OCI-LY1 (cell line): ENCODE data around the gene PSMC4.
A peak's percentile ranks its signal among the peaks of the same experiment; 100 is the strongest.

Experiments used
- H2AFZ ChIP-seq: fragments of 200-600 bp; sonication (generic), shearing (Covaris generic); 2 replicates; pipeline ENCODE4 v1.6.0; 2014; ENCODE audit warnings: antibody characterized with exemption, mild to moderate bottlenecking, low read length
- H3F3A ChIP-seq: fragments of 200-600 bp; sonication (generic), shearing (Covaris generic); 2 replicates; pipeline ENCODE4 v1.6.0; 2014; ENCODE audit warnings: mild to moderate bottlenecking, antibody characterized with exemption, low read length, moderate library complexity; ENCODE audit not compliant: insufficient read depth
- H3K27ac ChIP-seq: fragments of 200-600 bp; sonication (generic); 2 replicates; pipeline ENCODE4 v1.5.1; 2014; ENCODE audit warnings: low read length, mixed run types, mild to moderate bottlenecking, low read depth; ENCODE audit not compliant: poor library complexity, severe bottlenecking
- H3K27me3 ChIP-seq: fragments of 200-600 bp; sonication (generic); 2 replicates; pipeline ENCODE4 v1.6.0; 2014; ENCODE audit warnings: antibody characterized with exemption, mild to moderate bottlenecking, low read length, moderate library complexity; ENCODE audit not compliant: insufficient read depth
- H3K36me3 ChIP-seq: fragments of 200-600 bp; sonication (generic); 2 replicates; pipeline ENCODE4 v1.6.1; 2014; ENCODE audit warnings: mild to moderate bottlenecking, antibody characterized with exemption, low read length, moderate library complexity, mixed read lengths; ENCODE audit not compliant: insufficient read depth
- H3K4me1 ChIP-seq: fragments of 200-600 bp; sonication (generic); 2 replicates; pipeline ENCODE4 v1.5.1; 2014; ENCODE audit warnings: mild to moderate bottlenecking, low read length, moderate library complexity; ENCODE audit not compliant: insufficient read depth, severe bottlenecking
- H3K4me2 ChIP-seq: fragments of 200-600 bp; sonication (generic), shearing (Covaris generic); 2 replicates; pipeline ENCODE4 v1.6.1; 2014; ENCODE audit warnings: low read length
- H3K4me3 ChIP-seq: fragments of 200-600 bp; sonication (generic); 2 replicates; pipeline ENCODE4 v1.5.1; 2014; ENCODE audit warnings: low read length, low read depth, mild to moderate bottlenecking, mixed read lengths; ENCODE audit not compliant: poor library complexity, severe bottlenecking
- H3K79me2 ChIP-seq: fragments of 200-600 bp; shearing (Covaris generic); 2 replicates; pipeline ENCODE4 v1.6.1; 2016; ENCODE audit warnings: mixed run types, low read length, mixed read lengths; ENCODE audit not compliant: insufficient read depth
- H3K9ac ChIP-seq: fragments of 200-600 bp; sonication (generic), shearing (Covaris generic); 2 replicates; pipeline ENCODE4 v1.6.1; 2014; ENCODE audit warnings: mild to moderate bottlenecking, low read length, mixed read lengths
- H3K9me2 ChIP-seq: fragments of 200-600 bp; sonication (generic), shearing (Covaris generic); 2 replicates; pipeline ENCODE4 v1.6.1; 2014; ENCODE audit warnings: low read depth, mild to moderate bottlenecking, low read length, mixed read lengths
- H3K9me3 ChIP-seq: fragments of 200-600 bp; shearing (Covaris generic); 2 replicates; pipeline ENCODE4 v1.6.1; 2014; ENCODE audit warnings: low read length, mixed read lengths
- H4K20me1 ChIP-seq: fragments of 200-600 bp; sonication (generic), shearing (Covaris generic); 2 replicates; pipeline ENCODE4 v1.6.0; 2016; ENCODE audit warnings: mild to moderate bottlenecking, low read length; ENCODE audit not compliant: insufficient read depth
- EZH2 ChIP-seq: fragments of 200-600 bp; sonication (generic), shearing (Covaris generic); IDR thresholded peaks from 2 replicates; pipeline ENCODE4 v1.8.0; 2017; ENCODE audit warnings: borderline replicate concordance, mixed run types, mild to moderate bottlenecking, antibody characterized with exemption, low read length, moderate library complexity, mixed read lengths
- TF ChIP-seq, protein P1 (sequence below): fragments of 200-600 bp; sonication (generic), shearing (Covaris generic); IDR thresholded peaks from 2 replicates; pipeline ENCODE4 v1.5.1; 2017; ENCODE audit warnings: mild to moderate bottlenecking, antibody characterized with exemption, low read length, moderate library complexity, mixed read lengths

PSMC4 gene

DNA sequence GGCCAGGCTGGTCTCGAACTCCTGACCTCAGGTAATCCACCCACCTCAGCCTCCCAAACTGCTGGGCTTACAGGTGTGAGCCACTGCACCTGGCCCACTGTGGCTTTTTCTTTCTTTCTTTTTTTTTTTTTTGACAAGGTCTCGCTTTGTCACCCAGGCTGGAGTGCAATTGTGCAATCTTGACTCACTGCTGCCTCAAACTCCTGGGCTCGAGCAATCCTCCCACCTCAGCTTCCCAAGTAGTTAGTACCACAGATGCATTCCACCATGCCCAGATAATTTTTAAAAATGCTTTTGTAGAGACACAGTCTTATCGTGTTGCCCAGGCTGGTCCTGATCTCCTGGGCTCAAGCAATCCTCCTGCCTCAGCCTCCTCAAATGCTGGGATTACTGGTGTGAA, 24.4 kb upstream of the PSMC4 start:
- no peaks in the 10 kb centered on the region for H3K9me2 ChIP-seq
- no peak overlapping the region for H2AFZ ChIP-seq
- H3K27ac ChIP-seq: peak overlapping the region; percentile 49
- H3K4me3 ChIP-seq: no peak overlapping the region
- H3K79me2 ChIP-seq: peaks cover 13% of the 10 kb centered on the region; the same call in 1 of the 2 replicates
- no peaks in the 10 kb centered on the region for H3F3A ChIP-seq
- 0 out of 2 replicates have a peak, but pooled peaks cover 2% of the 10 kb centered on the region for H3K9me3 ChIP-seq
- H3K4me1 ChIP-seq: peaks cover 69% of the 10 kb centered on the region
- H3K27me3 ChIP-seq: no peaks in the 10 kb centered on the region
- no peak overlapping the region for H3K4me2 ChIP-seq
- no peaks in the 10 kb centered on the region for H4K20me1 ChIP-seq
- H3K36me3 ChIP-seq: peaks cover 43% of the 10 kb centered on the region
- H3K9ac ChIP-seq: no peak overlapping the region
- no peak for TF ChIP-seq EZH2
- TF ChIP-seq, protein P1, sequence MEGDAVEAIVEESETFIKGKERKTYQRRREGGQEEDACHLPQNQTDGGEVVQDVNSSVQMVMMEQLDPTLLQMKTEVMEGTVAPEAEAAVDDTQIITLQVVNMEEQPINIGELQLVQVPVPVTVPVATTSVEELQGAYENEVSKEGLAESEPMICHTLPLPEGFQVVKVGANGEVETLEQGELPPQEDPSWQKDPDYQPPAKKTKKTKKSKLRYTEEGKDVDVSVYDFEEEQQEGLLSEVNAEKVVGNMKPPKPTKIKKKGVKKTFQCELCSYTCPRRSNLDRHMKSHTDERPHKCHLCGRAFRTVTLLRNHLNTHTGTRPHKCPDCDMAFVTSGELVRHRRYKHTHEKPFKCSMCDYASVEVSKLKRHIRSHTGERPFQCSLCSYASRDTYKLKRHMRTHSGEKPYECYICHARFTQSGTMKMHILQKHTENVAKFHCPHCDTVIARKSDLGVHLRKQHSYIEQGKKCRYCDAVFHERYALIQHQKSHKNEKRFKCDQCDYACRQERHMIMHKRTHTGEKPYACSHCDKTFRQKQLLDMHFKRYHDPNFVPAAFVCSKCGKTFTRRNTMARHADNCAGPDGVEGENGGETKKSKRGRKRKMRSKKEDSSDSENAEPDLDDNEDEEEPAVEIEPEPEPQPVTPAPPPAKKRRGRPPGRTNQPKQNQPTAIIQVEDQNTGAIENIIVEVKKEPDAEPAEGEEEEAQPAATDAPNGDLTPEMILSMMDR: no peak

DNA sequence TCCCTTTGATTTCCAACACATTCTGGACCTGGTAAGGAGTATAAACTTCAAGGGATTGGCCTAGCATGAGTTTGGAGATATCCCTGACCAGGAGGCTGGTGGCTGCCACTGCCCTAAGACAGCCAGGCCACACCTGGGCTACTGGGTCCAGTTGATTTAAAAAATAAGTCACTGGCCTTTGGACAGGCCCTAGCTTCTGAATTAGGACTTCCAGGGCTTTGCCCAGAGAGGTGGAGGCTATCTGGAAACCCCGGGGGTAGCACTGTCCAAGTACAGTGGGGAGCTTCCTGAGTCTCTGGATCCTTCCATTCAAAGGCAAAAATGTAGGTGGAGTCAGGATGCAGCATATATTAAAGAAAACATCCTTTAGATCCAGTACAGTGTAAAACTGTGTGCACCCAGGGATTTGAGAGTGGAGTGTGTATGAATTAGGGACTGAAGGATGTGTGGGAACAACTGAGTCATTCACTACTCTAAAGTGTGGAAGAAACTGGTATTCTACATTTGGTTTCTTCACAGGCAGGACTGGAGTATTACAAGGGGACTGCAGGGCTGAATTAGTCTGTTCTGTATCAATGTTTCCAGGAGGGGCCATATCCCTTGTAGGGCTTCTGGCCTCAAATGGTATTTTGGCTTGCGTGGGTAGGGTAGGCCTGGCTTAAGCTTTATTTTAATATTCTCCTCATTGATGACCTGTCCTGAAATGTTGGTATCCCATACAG, 21.8 kb upstream of the PSMC4 start:
- Histone ChIP-seq H3K4me2 (no peak overlapping the region; the same call in 1 of the 2 replicates), H3K4me1 (peaks cover 69% of the 10 kb centered on the region), H3K9me2 (no peaks in the 10 kb centered on the region), H3K27me3 (no peaks in the 10 kb centered on the region), H3K36me3 (peaks cover 43% of the 10 kb centered on the region), H3K4me3 (peak overlapping the region; percentile 60), H3F3A (no peaks in the 10 kb centered on the region), H3K9me3 (0 out of 2 replicates have a peak, but pooled peaks cover 2% of the 10 kb centered on the region), H3K9ac (no peak overlapping the region), H3K27ac (peak overlapping the region; percentile 99), H3K79me2 (peaks cover 18% of the 10 kb centered on the region; the same call in 1 of the 2 replicates), H2AFZ (no peak overlapping the region), H4K20me1 (no peaks in the 10 kb centered on the region)
- TF ChIP-seq EZH2: no peak
- TF ChIP-seq, protein P1: no peak

- TF ChIP-seq, protein P1: no peak
- no peak for TF ChIP-seq EZH2
- Histone ChIP-seq H4K20me1 (no peaks in the 10 kb centered on the region), H3K4me3 (peak overlapping the region; percentile 60), H3K27ac (peak overlapping the region; percentile 99), H3K36me3 (peaks cover 43% of the 10 kb centered on the region), H3K9me3 (0 out of 2 replicates have a peak, but pooled peaks cover 2% of the 10 kb centered on the region), H2AFZ (no peak overlapping the region), H3K4me2 (peak overlapping the region; percentile 66), H3K9ac (peak overlapping the region; percentile 72), H3K4me1 (peaks cover 68% of the 10 kb centered on the region), H3K79me2 (peaks cover 18% of the 10 kb centered on the region; the same call in 1 of the 2 replicates), H3K9me2 (no peaks in the 10 kb centered on the region), H3F3A (no peaks in the 10 kb centered on the region), H3K27me3 (no peaks in the 10 kb centered on the region)
These were observed 19.8 kb upstream of the PSMC4 start for GRCh38 chr19:39951065-39951650.
